HG02759 (cell line): Measurements from ENCODE around the gene PTCSC3.
A peak's percentile ranks its signal among the peaks of the same experiment; 100 is the strongest.
"Not testable (repeated sequence)": the region's sequence is repeated elsewhere in the genome, so short reads cannot be mapped to it uniquely, and the experiment has no call there.

Experiments used
- ATAC-seq: cut with Tn5 transposase; IDR thresholded peaks from one replicate; pipeline ENCODE4 v1.9.1; 2021; ENCODE audit warnings: mild to moderate bottlenecking, moderate library complexity; ENCODE audit not compliant: unreplicated experiment

The PTCSC3 gene

GRCh38 chr14:36174767-36175424, 1.6 kb downstream of the PTCSC3 start:
- no peak for ATAC-seq

DNA sequence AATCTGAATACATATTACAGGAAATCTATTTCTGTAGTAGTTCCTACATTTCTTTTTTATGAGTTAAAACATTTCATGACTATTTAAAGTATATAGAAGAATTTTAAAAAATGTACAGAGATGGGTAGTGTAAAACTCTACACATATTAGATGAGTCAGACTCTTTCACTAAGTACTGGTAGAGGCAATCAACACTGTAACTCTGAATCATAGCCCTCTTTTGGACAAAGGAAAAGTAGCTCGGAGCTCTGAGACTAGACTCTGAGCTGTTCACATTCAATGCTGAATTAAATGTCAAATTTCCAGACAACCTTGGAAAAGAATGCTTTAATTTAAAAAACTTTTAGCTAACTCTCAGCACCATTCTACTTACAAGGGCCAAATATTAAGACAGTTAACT, 3.4 kb downstream of the PTCSC3 start:
- ATAC-seq, result no peak

DNA sequence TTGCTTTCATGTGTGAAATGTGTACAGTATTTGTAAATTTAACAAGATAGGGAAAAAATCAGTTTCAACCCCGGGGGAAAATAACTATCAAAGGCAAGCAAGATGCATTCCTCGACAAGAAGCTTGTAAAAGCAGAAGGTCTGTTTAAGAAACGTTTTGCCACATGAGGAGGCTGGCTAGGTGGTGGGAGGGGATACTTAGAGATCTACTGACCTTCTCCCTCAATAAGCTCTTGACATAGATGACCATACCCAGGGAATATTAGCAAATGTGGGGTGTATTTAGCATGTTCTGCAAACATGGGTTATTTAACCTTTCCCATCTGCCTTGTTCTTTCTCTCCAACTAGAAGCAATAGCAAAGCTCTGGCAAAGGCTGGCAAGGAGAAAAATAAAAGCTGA, 4.9 kb downstream of the PTCSC3 start:
- ATAC-seq, result no peak

DNA sequence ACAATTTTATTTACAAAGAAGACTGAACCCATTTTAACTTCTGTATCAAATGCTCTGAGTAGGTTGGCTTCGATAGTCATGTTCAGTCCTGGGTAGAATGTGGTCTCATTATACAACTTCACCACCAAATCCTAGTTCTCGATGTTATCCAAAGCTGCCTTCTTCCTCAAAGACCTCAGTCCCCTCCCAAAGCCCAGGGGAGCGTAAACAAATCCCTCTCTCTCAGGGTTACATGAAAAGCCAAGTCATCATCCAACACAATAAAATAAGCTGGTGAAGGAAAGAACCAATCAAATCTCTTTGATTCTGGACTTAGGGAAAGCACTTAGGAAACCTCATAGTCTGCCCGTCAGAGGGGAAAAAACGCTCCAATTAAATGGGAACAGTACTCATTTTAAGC, 9.1 kb downstream of the PTCSC3 start:
- ATAC-seq, result no peak

- no peak for ATAC-seq
These were observed 13.1 kb downstream of the PTCSC3 start for GRCh38 chr14:36163451-36163850.

GRCh38 chr14:36162267-36162666, 14.3 kb downstream of the PTCSC3 start:
- no peak for ATAC-seq

DNA sequence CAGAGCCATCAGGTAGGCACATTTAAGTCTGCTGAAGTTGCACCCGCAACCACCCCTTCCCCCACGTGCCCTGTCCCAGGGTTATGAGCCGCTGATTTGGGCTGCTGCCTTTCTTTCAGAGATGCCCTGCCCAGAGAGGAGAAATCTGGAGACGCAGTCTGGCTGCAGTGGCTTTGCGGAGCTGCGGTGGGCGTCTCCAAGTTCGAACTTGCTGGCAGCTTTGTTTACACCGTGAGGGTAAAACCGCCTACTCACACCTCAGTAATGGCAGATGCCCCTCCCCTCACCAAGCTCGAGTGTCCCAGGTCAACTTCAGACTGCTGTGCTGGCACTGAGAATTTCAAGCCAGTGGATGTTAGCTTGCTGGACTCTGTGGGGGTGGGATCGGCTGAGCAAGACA, 14.7 kb downstream of the PTCSC3 start:
- ATAC-seq, result no peak

GRCh38 chr14:36151335-36151734, 25.2 kb downstream of the PTCSC3 start:
- ATAC-seq, result no peak

DNA sequence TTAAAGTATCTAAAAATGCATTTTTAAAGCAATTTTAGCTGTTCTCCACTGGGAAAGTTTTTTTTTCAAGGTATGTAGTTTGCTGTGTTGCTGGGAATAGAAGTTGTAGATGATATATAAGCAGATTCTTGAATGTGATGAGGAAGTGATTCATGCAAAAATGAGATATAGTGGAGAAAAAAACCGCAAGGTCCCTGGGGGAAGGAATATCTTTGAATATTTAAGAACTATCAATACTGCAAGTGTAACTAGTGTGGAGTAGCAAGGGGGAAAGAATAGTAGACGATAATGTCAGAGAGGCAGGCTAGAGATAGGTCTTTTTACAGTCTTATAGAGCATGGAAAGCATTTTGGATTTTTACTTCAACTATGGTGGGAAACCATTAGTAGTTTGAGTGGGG, 42.5 kb downstream of the PTCSC3 start:
- ATAC-seq, result no peak

GRCh38 chr14:36132826-36133225, 43.7 kb downstream of the PTCSC3 start:
- ATAC-seq, result no peak

DNA sequence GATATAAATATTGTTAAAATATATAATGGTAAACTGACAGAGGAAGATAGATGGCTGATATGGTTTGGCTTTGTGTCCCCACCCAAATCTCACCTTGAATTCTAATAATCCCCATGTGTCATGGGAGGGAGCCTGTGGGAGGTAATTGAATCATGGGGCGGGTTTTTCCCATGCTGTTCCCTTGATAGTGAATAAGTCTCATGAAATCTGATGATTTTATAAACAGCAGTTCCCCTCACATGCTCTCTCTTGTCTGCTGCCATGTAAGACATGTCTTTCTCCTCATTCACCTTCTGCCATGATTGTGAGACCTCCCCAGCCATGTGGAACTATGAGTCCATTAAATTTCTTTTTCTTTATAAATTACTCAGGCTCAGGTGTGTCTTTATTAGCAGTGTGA, 46.3 kb downstream of the PTCSC3 start:
- no peak for ATAC-seq

- ATAC-seq, result no peak
These were observed 47.3 kb downstream of the PTCSC3 start for GRCh38 chr14:36129181-36129580.

- ATAC-seq, result no peak
These were observed 63.2 kb downstream of the PTCSC3 start for GRCh38 chr14:36113341-36113740.

- peak; percentile 70 for ATAC-seq
These were observed 64.5 kb downstream of the PTCSC3 start for GRCh38 chr14:36111822-36112583.

DNA sequence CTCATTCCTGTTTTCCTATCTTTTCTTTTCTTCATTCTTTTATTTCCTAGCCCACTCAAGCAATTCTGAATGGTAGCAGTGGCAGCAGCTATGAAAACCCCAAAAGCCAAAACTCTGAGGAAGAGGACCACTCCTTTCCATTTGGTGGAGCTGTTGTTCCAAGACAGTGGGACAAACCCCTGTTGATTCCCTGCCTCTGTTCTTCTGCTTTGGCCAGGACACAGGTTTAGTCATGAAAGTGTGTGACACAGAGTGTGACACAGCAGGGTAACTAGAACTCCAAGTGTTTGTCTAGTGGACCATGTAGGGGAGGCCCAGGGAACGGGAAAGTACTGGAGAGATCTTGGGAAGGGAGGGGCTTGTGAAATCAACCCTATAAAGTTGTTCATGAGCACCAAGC, 71.1 kb downstream of the PTCSC3 start:
- ATAC-seq, result no peak

DNA sequence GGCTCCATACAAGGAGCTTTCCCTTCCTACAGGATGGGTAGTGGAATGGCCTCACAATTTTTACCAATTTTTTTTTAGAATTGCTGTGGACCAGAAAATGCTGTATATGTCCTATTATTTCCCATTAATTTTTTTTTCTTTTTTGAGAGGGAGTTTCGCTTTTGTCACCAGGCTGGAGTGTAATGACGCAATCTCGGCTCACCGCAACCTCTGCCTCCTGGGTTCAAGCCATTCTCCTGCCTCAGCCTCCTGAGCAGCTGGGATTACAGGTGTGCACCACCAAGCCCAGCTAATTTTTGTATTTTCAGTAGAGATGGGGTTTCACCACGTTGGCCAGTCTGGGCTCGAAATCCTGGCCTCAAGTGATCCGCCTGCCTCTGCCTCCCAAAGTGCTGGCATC, 72.3 kb downstream of the PTCSC3 start:
- not testable (repeated sequence) for ATAC-seq

DNA sequence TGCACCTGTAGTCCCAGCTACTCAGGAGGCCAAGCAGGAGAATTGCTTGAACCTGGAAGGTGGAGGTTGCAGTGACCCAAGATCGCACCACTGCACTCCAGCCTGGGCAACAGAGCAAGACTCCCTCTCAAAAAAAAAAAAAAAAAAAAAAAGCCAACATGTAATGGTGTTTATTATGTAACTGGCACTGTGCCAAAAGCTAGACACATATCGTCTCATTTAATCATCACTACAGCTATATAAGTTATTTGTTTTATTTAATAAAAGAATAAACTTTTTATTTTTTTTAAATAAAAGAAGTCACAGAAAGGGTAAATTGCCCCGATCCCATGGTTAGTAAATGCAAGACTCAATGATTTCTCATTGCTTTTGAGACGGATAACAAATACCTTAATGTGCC, 76.9 kb downstream of the PTCSC3 start:
- no peak for ATAC-seq

DNA sequence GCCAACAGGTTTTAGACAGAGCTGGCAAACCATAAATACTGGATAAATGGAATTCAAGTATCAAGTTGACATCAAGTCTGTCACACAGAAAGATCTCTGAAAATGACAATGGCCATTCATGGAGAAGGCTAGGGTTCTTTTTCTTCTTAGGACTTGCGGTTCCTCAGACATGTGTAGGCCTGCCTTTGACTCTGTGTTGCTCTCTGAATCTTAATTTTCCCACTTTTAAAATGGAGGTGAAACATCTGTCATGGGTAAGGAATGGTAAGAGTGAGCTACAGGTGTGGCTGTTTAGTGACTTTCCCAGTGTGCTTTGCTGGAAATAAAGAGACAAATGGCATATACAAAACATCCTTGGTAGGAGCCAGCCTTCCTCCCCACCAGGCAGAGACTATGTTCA, 79.2 kb downstream of the PTCSC3 start:
- no peak for ATAC-seq

DNA sequence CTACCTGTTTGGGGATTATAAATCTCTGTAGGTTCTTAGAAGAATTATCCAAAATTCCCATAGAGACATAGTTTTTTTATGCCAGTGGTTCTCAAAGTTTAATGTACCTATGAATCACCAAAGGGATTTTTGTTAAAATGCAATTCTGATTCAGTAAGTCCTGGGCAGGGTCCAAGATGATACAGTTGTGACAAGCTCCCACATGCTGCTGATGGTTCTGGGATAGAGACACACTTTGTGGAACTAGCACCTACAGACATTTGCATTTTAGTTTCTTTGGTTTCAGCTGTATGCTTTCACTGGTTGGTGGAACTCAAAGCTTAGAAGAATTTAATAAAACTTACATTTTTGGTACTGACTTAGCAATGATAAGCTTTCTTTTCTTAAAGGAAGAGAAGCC, 80.4 kb downstream of the PTCSC3 start:
- no peak for ATAC-seq

- ATAC-seq, result no peak
These were observed 81.6 kb downstream of the PTCSC3 start for GRCh38 chr14:36094963-36095362.

DNA sequence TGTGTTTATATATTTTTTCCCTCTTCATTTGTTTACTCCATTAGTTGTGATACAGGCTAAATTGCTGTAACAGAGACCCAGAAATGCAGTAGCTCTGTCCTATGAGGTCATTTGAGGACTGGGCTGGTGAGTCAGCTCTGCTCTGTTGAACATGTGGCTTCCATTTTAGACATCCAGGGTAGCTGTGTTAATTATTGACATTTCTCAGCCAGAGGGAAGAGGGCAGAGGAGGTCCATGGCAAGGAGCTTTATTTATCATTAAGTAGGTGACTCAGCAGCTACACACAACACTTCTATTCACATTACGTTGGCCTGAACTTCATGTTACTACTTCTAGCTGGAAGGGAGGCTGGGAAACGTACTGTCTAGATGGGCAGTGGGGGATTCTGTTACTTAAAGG, 85.4 kb downstream of the PTCSC3 start:
- peak; percentile 99 for ATAC-seq

DNA sequence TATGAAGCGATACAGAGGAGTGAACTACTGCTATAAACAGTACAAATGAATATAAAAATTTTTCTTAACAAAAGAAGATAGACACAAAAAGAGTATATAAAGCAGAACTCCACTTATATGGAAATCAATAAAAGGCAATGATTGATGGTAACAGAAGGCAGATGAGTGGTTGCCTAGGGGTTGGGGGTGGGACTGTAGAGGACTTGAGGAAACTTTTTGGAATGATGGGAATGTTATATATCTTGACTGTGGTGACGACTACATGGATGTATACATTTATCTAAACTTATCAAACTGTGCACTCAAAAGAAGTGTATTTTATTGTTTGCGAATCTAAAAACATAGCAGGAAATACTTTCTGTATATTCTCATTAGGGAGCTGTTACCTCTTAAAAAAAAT, 89.1 kb downstream of the PTCSC3 start:
- ATAC-seq, result no peak
